ENCODE data around the gene TTC39C. TPM values are rescaled to one million over a fixed set of nuclear protein-coding genes. Genes with fewer than 3 reads are reported as not detected.

The TTC39C gene
- total RNA-seq (10 to 100 TPM; 82.6 to 91.8 TPM), total RNA-seq (38.3 to 310 (median 156) reads per million in 172 experiments)
- polyA plus RNA-seq (2013, experiment 1 of 2), result 99.6 TPM
- polyA plus RNA-seq (2013, experiment 2 of 2), result 151 TPM

DNA sequence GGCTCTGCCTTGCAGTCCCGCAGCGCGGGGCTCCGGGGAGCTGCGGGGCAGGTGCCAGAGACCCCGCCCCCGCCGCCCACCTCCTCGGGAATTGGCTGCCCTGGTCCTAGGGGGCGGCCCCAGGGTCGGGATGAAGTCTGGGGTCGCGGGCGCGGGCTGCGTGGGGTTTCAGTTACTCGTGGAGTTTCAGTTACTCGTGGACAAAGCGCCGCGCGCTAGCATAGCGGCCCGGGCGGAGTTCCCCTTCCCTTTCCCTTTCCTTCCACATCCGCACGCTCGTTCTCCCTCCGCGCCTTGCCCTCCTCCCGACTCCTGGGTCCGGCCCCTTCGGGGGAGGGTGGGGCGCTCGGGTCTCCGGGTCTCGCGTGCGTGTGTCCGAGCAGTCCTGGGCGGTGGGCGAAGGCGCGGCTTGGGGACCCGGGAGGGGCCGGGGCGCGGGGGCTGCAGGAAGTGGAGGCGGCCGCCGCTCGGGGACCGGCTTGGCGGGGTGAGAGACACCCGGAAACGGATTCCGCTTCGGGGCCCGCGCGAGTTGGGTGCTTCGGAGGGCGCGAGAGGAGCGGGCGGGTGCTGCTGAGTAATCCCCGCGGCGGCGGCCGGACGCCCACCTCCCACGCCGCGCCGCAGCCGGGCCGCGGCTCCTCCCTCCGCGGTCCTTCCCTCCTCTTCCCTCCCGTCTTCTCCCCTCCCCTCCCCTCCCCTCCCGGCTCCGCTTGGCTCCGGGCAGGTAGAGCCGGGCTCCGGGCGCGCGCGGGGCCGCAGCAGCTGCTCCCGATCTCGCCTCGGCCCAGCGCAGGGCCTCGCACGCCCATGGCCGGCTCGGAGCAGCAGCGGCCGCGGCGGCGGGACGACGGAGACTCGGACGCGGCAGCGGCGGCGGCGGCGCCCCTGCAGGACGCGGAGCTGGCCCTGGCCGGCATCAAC, at the start of gene TTC39C:
TTC39C (plus strand) TSS at position 693 of the 924 bp plus-strand sequence; CDS start at position 811, 118 bp downstream.
- peak within 1 kb of the TSS; percentile 91 for H3K4me3 ChIP-seq (ENCODE audit: low read length)
- ATAC-seq (ENCODE audit: poor library complexity) (peak; percentile 60), DNase-seq (peak; percentile 58 to 90 (median 77))
- Mint-ChIP-seq H3K4me1 (ENCODE audit: low read depth) (peaks cover 80% of the 10 kb centered on the region), H3K27me3 (no peaks in the 10 kb centered on the region), H3K27ac (peak within 1 kb of the TSS; percentile 90), H3K36me3 (ENCODE audit: low read depth) (peaks cover 28% of the 10 kb centered on the region), H3K9me3 (no peaks in the 10 kb centered on the region), H3K4me3 (peak within 1 kb of the TSS; percentile 94)
- CTCF ChIA-PET, result no interaction called here
- no peaks in the 10 kb centered on the region for H3K27me3 ChIP-seq (ENCODE audit: control insufficient read depth in 1 of 2, insufficient read depth in 2 of 2, low read length in 2 of 2)
- H3K4me1 ChIP-seq (ENCODE audit: insufficient read depth, low read length), result peaks cover 67% of the 10 kb centered on the region
- intact Hi-C loops (cut with DNase I, micrococcal nuclease), result loop anchor here (2.0 to 5.0 kb wide), 7 partner anchors 42 to 512 kb away; partner anchors contain the start of gene RMC1 (in 1 of the 2)
- no peaks in the 10 kb centered on the region for H3K36me3 ChIP-seq (ENCODE audit: insufficient read depth, low read length)
- no peaks in the 10 kb centered on the region for H3K9me3 ChIP-seq (ENCODE audit: control insufficient read depth in 1 of 2, insufficient read depth in 1 of 2, low read length in 2 of 2)
- TF ChIP-seq, protein P1, sequence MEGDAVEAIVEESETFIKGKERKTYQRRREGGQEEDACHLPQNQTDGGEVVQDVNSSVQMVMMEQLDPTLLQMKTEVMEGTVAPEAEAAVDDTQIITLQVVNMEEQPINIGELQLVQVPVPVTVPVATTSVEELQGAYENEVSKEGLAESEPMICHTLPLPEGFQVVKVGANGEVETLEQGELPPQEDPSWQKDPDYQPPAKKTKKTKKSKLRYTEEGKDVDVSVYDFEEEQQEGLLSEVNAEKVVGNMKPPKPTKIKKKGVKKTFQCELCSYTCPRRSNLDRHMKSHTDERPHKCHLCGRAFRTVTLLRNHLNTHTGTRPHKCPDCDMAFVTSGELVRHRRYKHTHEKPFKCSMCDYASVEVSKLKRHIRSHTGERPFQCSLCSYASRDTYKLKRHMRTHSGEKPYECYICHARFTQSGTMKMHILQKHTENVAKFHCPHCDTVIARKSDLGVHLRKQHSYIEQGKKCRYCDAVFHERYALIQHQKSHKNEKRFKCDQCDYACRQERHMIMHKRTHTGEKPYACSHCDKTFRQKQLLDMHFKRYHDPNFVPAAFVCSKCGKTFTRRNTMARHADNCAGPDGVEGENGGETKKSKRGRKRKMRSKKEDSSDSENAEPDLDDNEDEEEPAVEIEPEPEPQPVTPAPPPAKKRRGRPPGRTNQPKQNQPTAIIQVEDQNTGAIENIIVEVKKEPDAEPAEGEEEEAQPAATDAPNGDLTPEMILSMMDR (IDR thresholded peaks at IDR 0.05), result no peak
- POLR2A ChIA-PET, result interaction anchor here (0.6 to 3.6 kb wide), 11 partner anchors 11 to 98 kb away, joined by 3 to 33 read pairs (median 4); no protein-coding TSS in a partner anchor
- H3K27ac ChIP-seq (ENCODE audit: low read depth in 1 of 2, low read length in 2 of 2), result peak within 1 kb of the TSS; percentile 73 to 88

DNA sequence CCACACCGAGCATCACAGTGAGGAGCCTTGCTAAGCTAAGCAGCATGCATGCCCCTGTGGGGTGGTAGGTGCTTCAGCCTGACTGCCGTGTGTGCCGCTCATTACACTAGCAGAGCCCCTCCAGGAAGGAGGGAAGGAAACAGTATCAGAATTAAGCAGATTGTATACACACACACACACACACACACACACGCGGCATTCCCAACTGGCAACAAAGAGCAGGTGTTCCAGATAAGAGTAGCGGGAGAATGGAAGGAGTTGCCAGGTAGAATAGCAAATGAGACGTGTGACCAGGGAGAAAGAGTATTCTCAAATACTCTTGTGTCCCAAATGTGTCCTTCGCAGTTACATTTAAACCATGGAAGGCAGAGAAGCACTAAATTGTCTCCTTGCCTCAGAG, 47.6 kb upstream of the TTC39C start:
- intact Hi-C loops (cut with DNase I, micrococcal nuclease), result no loop called here
- H3K27me3 ChIP-seq (ENCODE audit: control insufficient read depth in 1 of 2, insufficient read depth in 2 of 2, low read length in 2 of 2), result no peaks in the 10 kb centered on the region
- H3K9me3 Mint-ChIP-seq, result peaks cover 3% of the 10 kb centered on the region
- ATAC-seq (ENCODE audit: poor library complexity), result no peak
- peak overlapping the region; percentile 57 for H3K27ac Mint-ChIP-seq
- no peak for DNase-seq
- H3K4me3 Mint-ChIP-seq, result no peak overlapping the region
- peaks cover 76% of the 10 kb centered on the region for H3K4me1 Mint-ChIP-seq (ENCODE audit: low read depth)
- no peaks in the 10 kb centered on the region for H3K9me3 ChIP-seq (ENCODE audit: control insufficient read depth in 1 of 2, insufficient read depth in 1 of 2, low read length in 2 of 2)
- POLR2A ChIA-PET, result interaction anchor here (0.7 to 3.4 kb wide), 7 partner anchors 11 to 48 kb away, joined by 3 to 19 read pairs (median 5); partner anchors contain the start of gene TTC39C
- CTCF ChIA-PET, result no interaction called here
- H3K27ac ChIP-seq (ENCODE audit: low read depth in 1 of 2, low read length in 2 of 2), result no peak overlapping the region
- H3K36me3 Mint-ChIP-seq (ENCODE audit: low read depth), result no peaks in the 10 kb centered on the region
- H3K4me3 ChIP-seq (ENCODE audit: low read length), result no peak overlapping the region
- peaks cover 80% of the 10 kb centered on the region for H3K4me1 ChIP-seq (ENCODE audit: insufficient read depth, low read length)
- H3K27me3 Mint-ChIP-seq, result no peaks in the 10 kb centered on the region
- H3K36me3 ChIP-seq (ENCODE audit: insufficient read depth, low read length), result no peaks in the 10 kb centered on the region
- TF ChIP-seq, protein P1 (IDR thresholded peaks at IDR 0.05), result no peak

DNA sequence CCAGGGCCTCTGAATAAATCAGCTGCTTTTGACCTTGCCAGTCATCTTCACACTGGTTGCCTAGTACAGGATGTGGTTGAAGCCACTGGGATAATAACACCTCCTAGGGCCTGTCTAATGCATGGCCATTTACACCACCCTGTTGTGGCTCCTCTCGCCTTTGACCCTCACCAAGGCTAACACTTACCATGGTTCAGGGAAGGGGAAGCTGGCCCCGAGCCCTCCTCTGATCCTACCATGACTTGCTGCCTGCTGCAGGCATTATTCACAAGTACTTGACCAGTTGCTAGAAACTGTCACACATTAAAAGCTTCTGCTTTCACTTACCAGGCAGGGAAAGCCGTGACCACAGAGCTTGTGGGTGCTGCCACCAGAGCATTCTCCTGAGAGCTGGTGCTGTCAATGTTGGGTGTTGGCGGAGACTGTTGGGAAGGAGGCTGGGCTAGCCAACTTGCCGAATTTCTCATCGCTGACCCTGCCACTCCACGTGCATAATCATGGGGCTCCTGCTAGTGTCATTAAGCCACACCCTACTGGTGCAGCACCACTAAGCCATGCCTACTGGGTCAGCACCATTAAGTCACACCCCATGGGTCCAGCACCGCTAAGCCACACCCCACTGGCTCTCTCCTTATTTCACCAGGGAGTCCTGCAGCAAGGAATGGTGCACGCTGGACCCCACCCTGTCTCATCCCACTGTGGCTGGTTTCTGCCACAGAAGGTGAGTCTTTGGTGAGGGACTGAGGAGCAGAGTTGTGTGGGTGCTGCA, 47.0 kb upstream of the TTC39C start:
- no peak overlapping the region for H3K4me3 Mint-ChIP-seq
- Histone ChIP-seq H3K36me3 (ENCODE audit: insufficient read depth, low read length) (no peaks in the 10 kb centered on the region), H3K9me3 (ENCODE audit: control insufficient read depth in 1 of 2, insufficient read depth in 1 of 2, low read length in 2 of 2) (no peaks in the 10 kb centered on the region), H3K27ac (ENCODE audit: low read depth in 1 of 2, low read length in 2 of 2) (no peak overlapping the region), H3K27me3 (ENCODE audit: control insufficient read depth in 1 of 2, insufficient read depth in 2 of 2, low read length in 2 of 2) (no peaks in the 10 kb centered on the region), H3K4me1 (ENCODE audit: insufficient read depth, low read length) (peaks cover 86% of the 10 kb centered on the region), H3K4me3 (ENCODE audit: low read length) (no peak overlapping the region)
- H3K4me1 Mint-ChIP-seq (ENCODE audit: low read depth), result peaks cover 82% of the 10 kb centered on the region
- POLR2A ChIA-PET, result interaction anchor here (0.7 to 3.4 kb wide), 8 partner anchors 11 to 47 kb away, joined by 3 to 19 read pairs (median 4); partner anchors contain the start of gene TTC39C
- peak in 5 of 14 experiments; percentile 10 to 83 (median 48) for DNase-seq
- no peaks in the 10 kb centered on the region for H3K36me3 Mint-ChIP-seq (ENCODE audit: low read depth)
- peaks cover 3% of the 10 kb centered on the region for H3K9me3 Mint-ChIP-seq
- CTCF ChIA-PET, result interaction anchor here (2.0 kb wide), 1 partner anchor 42 kb away, joined by 8 read pairs; no protein-coding TSS in a partner anchor
- TF ChIP-seq, protein P1 (IDR thresholded peaks at IDR 0.05), result no peak
- intact Hi-C loops (cut with DNase I, micrococcal nuclease), result loop anchor here in 1 of 2 experiments (2.0 kb wide), 1 partner anchor 19 kb away; no protein-coding TSS in a partner anchor
- H3K27ac Mint-ChIP-seq, result peak overlapping the region; percentile 95
- no peak for ATAC-seq (ENCODE audit: poor library complexity)
- no peaks in the 10 kb centered on the region for H3K27me3 Mint-ChIP-seq
